ENCODE measurements around the gene ITGA11.

ITGA11 gene

GRCh38 chr15:68376447-68377060, 55.4 kb downstream of the ITGA11 start:
- no peaks in the 10 kb centered on the region for H3K4me1 ChIP-seq (ENCODE audit: control insufficient read depth, insufficient read depth, low read length)
- H3K9ac ChIP-seq (ENCODE audit: low read length): no peak overlapping the region
- no peak overlapping the region for H3K4me3 ChIP-seq (ENCODE audit: low read length)
- H3K27ac ChIP-seq (ENCODE audit: low read depth, low read length): no peak overlapping the region
- H3K36me3 ChIP-seq (ENCODE audit: control insufficient read depth, insufficient read depth, low read length): no peaks in the 10 kb centered on the region
- no peaks in the 10 kb centered on the region for H3K27me3 ChIP-seq (ENCODE audit: control insufficient read depth, insufficient read depth, low read length)

- Histone ChIP-seq H3K27ac (ENCODE audit: low read depth, low read length) (no peak overlapping the region), H3K4me1 (ENCODE audit: control insufficient read depth, insufficient read depth, low read length) (no peaks in the 10 kb centered on the region), H3K9ac (ENCODE audit: low read length) (no peak overlapping the region), H3K4me3 (ENCODE audit: low read length) (no peak overlapping the region), H3K36me3 (ENCODE audit: control insufficient read depth, insufficient read depth, low read length) (no peaks in the 10 kb centered on the region), H3K27me3 (ENCODE audit: control insufficient read depth, insufficient read depth, low read length) (no peaks in the 10 kb centered on the region)
Observed at GRCh38 chr15:68375716-68376220, 56.2 kb downstream of the ITGA11 start.

- H3K9ac ChIP-seq (ENCODE audit: low read length): no peak overlapping the region
- H3K27me3 ChIP-seq (ENCODE audit: control insufficient read depth, insufficient read depth, low read length): no peaks in the 10 kb centered on the region
- H3K36me3 ChIP-seq (ENCODE audit: control insufficient read depth, insufficient read depth, low read length): no peaks in the 10 kb centered on the region
- H3K4me1 ChIP-seq (ENCODE audit: control insufficient read depth, insufficient read depth, low read length): no peaks in the 10 kb centered on the region
- no peak overlapping the region for H3K4me3 ChIP-seq (ENCODE audit: low read length)
- H3K27ac ChIP-seq (ENCODE audit: low read depth, low read length): no peak overlapping the region
Observed at GRCh38 chr15:68375191-68375631, 56.8 kb downstream of the ITGA11 start.

- Histone ChIP-seq H3K4me3 (ENCODE audit: low read length) (no peak overlapping the region), H3K4me1 (ENCODE audit: control insufficient read depth, insufficient read depth, low read length) (no peaks in the 10 kb centered on the region), H3K9ac (ENCODE audit: low read length) (no peak overlapping the region), H3K27me3 (ENCODE audit: control insufficient read depth, insufficient read depth, low read length) (no peaks in the 10 kb centered on the region), H3K27ac (ENCODE audit: low read depth, low read length) (no peak overlapping the region), H3K36me3 (ENCODE audit: control insufficient read depth, insufficient read depth, low read length) (no peaks in the 10 kb centered on the region)
Observed at GRCh38 chr15:68374168-68374745, 57.7 kb downstream of the ITGA11 start.

- no peak overlapping the region for H3K27ac ChIP-seq (ENCODE audit: low read depth, low read length)
- H3K27me3 ChIP-seq (ENCODE audit: control insufficient read depth, insufficient read depth, low read length): no peaks in the 10 kb centered on the region
- no peaks in the 10 kb centered on the region for H3K36me3 ChIP-seq (ENCODE audit: control insufficient read depth, insufficient read depth, low read length)
- no peak overlapping the region for H3K4me3 ChIP-seq (ENCODE audit: low read length)
- no peak overlapping the region for H3K9ac ChIP-seq (ENCODE audit: low read length)
- H3K4me1 ChIP-seq (ENCODE audit: control insufficient read depth, insufficient read depth, low read length): no peaks in the 10 kb centered on the region
Observed at GRCh38 chr15:68373028-68373427, 58.9 kb downstream of the ITGA11 start.

GRCh38 chr15:68372291-68372811, 59.6 kb downstream of the ITGA11 start:
- H3K27ac ChIP-seq (ENCODE audit: low read depth, low read length): no peak overlapping the region
- H3K4me1 ChIP-seq (ENCODE audit: control insufficient read depth, insufficient read depth, low read length): no peaks in the 10 kb centered on the region
- no peaks in the 10 kb centered on the region for H3K27me3 ChIP-seq (ENCODE audit: control insufficient read depth, insufficient read depth, low read length)
- no peak overlapping the region for H3K4me3 ChIP-seq (ENCODE audit: low read length)
- no peaks in the 10 kb centered on the region for H3K36me3 ChIP-seq (ENCODE audit: control insufficient read depth, insufficient read depth, low read length)
- no peak overlapping the region for H3K9ac ChIP-seq (ENCODE audit: low read length)

- Histone ChIP-seq H3K4me3 (ENCODE audit: low read length) (no peak overlapping the region), H3K27ac (ENCODE audit: low read depth, low read length) (no peak overlapping the region), H3K27me3 (ENCODE audit: control insufficient read depth, insufficient read depth, low read length) (no peaks in the 10 kb centered on the region), H3K36me3 (ENCODE audit: control insufficient read depth, insufficient read depth, low read length) (no peaks in the 10 kb centered on the region), H3K9ac (ENCODE audit: low read length) (no peak overlapping the region), H3K4me1 (ENCODE audit: control insufficient read depth, insufficient read depth, low read length) (no peaks in the 10 kb centered on the region)
Observed at GRCh38 chr15:68371851-68372250, 60.1 kb downstream of the ITGA11 start.

GRCh38 chr15:68371160-68371559, 60.8 kb downstream of the ITGA11 start:
- no peak overlapping the region for H3K9ac ChIP-seq (ENCODE audit: low read length)

GRCh38 chr15:68370768-68371151, 61.2 kb downstream of the ITGA11 start:
- Histone ChIP-seq H3K9ac (ENCODE audit: low read length) (no peak overlapping the region), H3K36me3 (ENCODE audit: control insufficient read depth, insufficient read depth, low read length) (no peaks in the 10 kb centered on the region), H3K27me3 (ENCODE audit: control insufficient read depth, insufficient read depth, low read length) (no peaks in the 10 kb centered on the region), H3K4me3 (ENCODE audit: low read length) (no peak overlapping the region), H3K4me1 (ENCODE audit: control insufficient read depth, insufficient read depth, low read length) (no peaks in the 10 kb centered on the region), H3K27ac (ENCODE audit: low read depth, low read length) (no peak overlapping the region)

More at GRCh38 chr15:68371160-68371559, 60.8 kb downstream of the ITGA11 start:
- Histone ChIP-seq H3K27ac (ENCODE audit: low read depth, low read length) (no peak overlapping the region), H3K36me3 (ENCODE audit: control insufficient read depth, insufficient read depth, low read length) (no peaks in the 10 kb centered on the region), H3K27me3 (ENCODE audit: control insufficient read depth, insufficient read depth, low read length) (no peaks in the 10 kb centered on the region), H3K4me3 (ENCODE audit: low read length) (no peak overlapping the region), H3K4me1 (ENCODE audit: control insufficient read depth, insufficient read depth, low read length) (no peaks in the 10 kb centered on the region)

- H3K9ac ChIP-seq (ENCODE audit: low read length): no peak overlapping the region
- no peaks in the 10 kb centered on the region for H3K4me1 ChIP-seq (ENCODE audit: control insufficient read depth, insufficient read depth, low read length)
- no peak overlapping the region for H3K4me3 ChIP-seq (ENCODE audit: low read length)
- no peak overlapping the region for H3K27ac ChIP-seq (ENCODE audit: low read depth, low read length)
- no peaks in the 10 kb centered on the region for H3K27me3 ChIP-seq (ENCODE audit: control insufficient read depth, insufficient read depth, low read length)
- H3K36me3 ChIP-seq (ENCODE audit: control insufficient read depth, insufficient read depth, low read length): no peaks in the 10 kb centered on the region
Observed at GRCh38 chr15:68369931-68370767, 61.8 kb downstream of the ITGA11 start.

- Histone ChIP-seq H3K27me3 (ENCODE audit: control insufficient read depth, insufficient read depth, low read length) (no peaks in the 10 kb centered on the region), H3K4me1 (ENCODE audit: control insufficient read depth, insufficient read depth, low read length) (no peaks in the 10 kb centered on the region), H3K36me3 (ENCODE audit: control insufficient read depth, insufficient read depth, low read length) (no peaks in the 10 kb centered on the region), H3K9ac (ENCODE audit: low read length) (no peak overlapping the region), H3K4me3 (ENCODE audit: low read length) (no peak overlapping the region), H3K27ac (ENCODE audit: low read depth, low read length) (no peak overlapping the region)
Observed at GRCh38 chr15:68368731-68369435, 63.1 kb downstream of the ITGA11 start.

- H3K27me3 ChIP-seq (ENCODE audit: control insufficient read depth, insufficient read depth, low read length): no peaks in the 10 kb centered on the region
Observed at GRCh38 chr15:68367992-68368391, 64.0 kb downstream of the ITGA11 start.

More at GRCh38 chr15:68367992-68368391, 64.0 kb downstream of the ITGA11 start:
- Histone ChIP-seq H3K4me1 (ENCODE audit: control insufficient read depth, insufficient read depth, low read length) (peaks cover 3% of the 10 kb centered on the region), H3K4me3 (ENCODE audit: low read length) (no peak overlapping the region), H3K36me3 (ENCODE audit: control insufficient read depth, insufficient read depth, low read length) (no peaks in the 10 kb centered on the region), H3K27ac (ENCODE audit: low read depth, low read length) (no peak overlapping the region), H3K9ac (ENCODE audit: low read length) (no peak overlapping the region)

Measured in rectal smooth muscle tissue (tissue), 1 donor.